NCI-H187 treated with DMSO at 0.1 percent for 48 hours (cell line): ENCODE data around the gene COL4A2.
"Not testable (repeated sequence)": the region's sequence is repeated elsewhere in the genome, so short reads cannot be mapped to it uniquely, and the experiment has no call there.

ENCODE experiments used
- DNase-seq: peaks from one replicate; lab custom pipeline; 2025; lab: John Stamatoyannopoulos, UW

The COL4A2 gene

DNA sequence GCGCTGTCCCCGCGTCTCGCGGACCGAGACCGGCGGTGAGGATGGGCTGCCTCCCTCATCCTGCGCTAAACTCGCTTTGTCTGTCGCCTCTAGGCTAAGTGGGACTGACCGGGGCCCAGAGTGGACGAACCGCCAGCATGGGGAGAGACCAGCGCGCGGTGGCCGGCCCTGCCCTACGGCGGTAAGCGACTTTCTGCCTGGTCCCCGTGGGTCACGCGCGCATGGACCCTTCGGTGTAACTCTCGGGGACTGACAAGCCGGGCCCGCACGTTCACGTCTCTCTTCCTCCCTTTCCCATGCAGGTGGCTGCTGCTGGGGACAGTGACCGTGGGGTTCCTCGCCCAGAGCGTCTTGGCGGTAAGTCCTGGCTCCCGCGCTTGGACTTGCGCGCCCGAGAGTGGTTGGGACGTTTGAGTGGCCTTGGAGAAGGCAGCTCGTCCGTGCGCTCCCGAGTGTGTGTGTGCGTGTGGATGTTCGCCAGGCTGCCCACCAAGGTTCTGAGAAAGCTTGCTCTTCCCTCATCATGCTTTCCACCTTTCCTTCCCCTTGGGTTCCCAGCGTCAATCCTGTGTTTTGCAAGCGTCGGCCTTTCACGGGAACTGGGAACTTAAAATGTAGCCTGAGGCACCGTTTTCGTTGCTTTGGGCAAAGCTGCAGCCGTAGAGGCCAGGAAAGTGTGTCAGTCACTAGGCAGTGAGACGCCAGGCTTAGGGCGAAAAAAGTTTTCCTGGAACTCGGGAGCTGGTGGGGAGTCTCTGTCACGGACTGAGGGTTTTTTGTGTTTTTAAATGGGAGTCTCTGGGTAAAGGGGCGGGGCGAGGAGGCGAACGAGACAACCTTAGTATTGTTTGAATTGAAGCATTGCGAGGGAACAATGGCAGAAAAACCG, 927 bp downstream of the COL4A2 start:
- no peak for DNase-seq

DNA sequence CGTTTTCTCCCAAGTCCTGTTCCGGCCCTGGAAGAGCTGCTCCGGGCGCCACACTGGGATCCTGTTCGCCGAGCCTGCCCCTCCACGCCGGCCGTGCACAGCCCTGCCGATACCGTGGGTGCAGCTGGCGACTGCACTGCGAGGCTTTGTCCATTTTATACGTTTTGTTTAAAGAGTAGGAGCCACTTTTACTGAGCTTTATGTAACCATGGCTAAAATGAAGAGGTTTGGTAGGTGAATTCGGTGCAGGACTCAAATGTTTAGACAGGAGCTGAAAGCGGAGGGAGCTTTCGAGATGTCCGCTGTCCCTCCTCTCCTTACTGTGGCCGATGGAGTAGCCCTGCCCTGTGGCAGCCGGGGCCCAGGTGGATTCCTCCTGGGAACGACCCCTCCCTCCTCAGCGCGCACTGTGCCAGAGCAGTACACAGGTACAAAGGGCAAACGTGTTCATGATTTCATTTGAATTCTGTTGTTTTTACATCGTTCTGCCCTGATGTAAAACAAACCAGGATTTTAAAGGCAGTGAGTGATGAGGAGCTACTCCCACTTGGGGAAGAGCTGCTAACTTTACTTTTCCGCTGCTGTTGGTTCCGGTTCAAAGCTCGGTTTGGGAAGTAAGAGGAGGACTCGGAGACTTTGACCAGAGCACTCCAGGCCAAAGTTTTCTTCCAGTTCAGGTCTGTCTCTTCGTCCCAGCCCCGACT, 1.7 kb downstream of the COL4A2 start:
- DNase-seq, result no peak

DNA sequence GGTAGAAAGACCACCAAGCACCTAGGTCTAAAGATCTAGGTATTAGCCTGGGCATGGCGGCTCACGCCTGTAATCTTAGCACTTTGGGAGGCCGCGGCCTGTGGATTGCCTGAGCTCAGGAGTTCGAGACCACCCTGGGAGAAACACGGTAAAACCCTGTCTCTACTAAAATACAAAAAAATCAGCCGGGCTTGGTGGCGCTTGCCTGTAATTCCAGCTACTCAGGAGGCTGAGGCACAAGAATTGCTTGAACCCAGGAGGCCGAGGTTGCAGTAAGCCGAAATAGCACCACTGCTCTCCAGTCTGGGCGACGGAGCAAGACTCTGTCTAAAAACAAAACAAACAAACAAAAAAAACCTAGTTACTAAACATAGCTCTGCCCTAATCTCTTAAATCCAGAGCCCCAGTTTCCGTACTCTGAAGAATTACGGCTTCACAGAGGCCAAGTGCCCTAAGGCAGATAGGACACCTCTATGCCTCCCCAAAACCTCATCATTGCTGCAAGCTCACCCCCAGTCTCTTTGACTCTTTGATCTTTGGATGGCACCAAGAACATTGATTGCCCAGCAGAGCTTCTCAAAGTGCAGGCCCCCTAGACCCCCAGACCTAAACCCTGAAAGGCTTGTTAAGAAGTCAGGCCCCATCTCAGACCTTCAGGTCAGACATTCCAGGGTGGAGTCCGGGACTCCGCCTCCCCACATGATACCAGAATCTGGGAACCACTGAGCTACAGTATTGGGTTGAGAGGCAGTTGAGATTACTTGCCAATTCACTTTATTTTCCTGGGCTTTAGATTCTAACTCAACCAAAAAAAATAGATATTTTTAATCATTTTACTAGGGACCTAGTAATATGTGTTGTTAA, 2.8 kb downstream of the COL4A2 start:
- no peak for DNase-seq

DNA sequence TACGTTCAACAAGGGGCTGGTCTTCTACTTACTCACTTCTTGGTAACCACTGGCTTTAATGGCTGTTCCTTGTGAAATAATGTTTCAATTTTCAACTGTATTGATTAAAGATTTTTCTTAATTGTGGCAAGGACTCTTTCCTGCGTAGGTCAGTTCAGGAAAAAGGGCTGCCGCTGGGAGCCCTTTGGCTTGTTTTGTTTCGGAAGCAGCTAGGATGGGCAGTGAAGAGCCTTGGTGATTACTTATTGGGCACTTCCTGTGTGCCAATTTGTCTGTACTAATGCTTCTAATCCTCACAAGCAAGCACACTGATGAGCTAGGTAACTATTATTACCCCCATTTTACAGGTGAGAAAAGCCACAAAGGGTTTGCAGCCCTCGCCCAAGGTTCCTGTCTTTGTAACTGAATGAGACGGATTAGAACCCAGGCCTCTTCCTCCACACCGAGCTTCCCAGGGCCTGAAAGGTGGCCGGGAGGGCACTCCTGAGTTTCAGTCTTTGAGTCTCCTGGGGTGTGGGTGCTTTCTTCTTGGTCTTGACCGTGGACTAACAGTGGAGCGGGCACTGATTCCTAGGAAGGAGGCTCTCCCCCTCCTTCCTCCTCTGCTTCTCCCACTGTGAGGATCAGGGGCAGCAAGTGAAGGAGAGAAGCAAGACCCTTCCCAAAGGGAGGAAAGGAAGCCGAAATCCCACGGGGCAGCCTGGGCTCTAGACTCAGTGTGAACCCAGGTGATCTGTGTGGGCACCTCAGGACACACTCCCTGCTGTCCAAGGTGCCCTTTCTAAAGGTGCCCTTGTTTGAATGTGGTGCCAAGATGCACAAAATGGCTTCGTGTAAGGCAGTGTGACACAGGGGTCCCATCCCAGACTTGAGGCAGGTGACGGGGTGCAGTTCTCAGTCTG, 3.7 kb downstream of the COL4A2 start:
- no peak for DNase-seq

DNA sequence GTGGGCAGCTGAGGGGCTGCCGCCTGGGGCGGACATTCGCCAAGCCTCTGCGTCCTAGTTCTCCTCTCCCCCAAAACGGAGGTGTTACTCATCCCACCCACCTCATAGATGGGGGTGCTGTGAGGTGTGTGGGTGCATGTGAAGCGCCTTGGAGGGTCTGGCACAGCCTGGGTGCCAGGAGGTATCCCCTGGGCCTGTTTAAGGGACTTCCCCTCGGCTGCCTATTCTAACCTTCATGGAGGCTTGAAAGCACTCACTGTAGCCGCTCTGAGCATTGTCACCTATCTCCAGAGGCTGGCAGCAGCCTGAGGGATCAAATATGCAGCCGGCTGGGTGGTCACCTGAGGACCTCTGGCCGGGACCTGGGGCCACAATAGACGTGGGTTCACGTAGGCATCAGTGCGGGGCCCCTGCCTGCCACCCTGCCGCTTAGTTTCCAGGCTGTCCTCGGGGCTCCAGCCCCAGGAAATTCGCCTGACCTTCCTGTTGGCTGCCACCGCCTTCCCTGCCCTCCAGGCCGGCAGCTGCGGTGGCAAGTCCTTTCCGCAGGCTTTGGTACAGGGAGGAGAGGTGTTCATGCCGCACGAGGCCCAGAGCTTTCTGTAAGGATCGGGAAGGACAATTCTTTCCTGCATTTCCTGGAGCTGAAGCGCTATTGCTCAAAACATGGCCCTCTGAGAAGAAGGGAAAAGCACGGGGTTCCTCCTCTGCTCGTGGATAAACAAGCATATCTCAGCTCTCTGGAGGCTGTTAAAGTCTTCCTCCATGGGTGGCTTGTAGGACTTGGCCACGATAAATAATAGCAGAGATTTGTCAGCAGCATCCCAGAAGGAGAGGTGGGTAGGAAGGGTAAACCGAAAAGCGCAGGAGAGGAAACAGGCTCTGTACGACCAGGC, 4.6 kb downstream of the COL4A2 start:
- DNase-seq, result no peak

DNA sequence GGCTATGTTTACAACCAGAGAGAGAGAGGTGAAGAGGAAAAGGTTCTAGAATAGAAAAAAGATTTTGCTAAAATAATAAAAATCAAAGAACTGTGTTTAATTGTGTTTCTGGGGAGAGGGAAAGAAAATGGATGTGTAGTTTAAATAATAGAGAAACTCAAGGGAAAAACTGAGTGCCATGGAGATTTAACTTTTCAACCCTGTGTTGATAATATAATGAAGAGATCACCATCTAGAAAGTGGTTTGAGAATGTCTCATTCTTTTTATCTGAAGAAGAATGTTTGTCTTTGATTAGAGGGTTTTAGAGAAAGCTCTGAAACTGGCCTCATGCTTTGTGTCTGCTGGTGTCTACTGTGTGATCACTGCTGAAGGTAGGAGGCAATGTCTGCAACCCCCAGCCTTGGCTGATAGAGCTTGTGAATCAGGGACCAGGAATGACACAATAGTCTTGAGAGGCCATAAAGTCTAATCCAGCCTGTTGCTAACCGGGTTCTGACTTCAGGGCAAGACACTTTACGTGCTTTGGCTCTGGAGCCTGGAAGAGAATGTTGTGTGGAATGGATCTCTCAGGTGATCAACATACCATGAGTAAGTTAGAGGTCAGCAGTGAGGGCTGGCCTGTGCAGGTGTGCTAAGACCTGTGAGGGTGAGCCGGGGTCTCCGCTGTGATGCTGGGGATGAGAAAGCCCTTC, 5.4 kb downstream of the COL4A2 start:
- DNase-seq, result no peak

DNA sequence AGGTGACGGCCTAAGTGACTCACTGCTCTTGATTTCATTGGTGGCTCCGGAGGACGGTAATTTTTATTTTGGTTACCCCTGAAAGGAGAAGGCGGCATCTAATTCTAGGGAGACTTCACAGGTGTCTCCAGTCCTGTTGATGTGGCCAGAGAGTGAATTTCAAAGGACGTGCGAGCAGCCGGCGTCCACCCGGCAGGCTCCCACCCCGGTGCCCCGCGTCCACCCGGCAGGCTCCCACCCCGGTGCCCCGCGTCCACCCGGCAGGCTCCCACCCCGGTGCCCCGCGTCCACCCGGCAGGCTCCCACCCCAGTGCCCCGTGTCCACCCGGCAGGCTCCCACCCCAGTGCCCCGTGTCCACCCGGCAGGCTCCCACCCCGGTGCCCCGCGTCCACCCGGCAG, 6.2 kb downstream of the COL4A2 start:
- DNase-seq, result not testable (repeated sequence)

DNA sequence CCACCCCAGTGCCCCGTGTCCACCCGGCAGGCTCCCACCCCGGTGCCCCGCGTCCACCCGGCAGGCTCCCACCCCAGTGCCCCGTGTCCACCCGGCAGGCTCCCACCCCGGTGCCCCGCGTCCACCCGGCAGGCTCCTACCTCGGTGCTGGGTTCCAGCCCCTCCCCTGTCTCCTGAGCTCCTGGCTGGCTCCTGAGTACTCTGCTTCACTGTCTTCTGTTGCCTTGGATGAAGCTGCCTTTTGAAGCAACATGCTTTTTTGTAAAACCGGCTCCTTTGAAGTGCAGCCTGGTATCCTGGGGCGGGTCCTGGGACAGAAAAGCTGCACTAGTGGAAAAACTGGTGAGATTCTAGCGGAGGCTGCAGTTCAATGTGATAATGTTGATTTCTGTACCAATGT, 6.6 kb downstream of the COL4A2 start:
- DNase-seq, result not testable (repeated sequence)

DNA sequence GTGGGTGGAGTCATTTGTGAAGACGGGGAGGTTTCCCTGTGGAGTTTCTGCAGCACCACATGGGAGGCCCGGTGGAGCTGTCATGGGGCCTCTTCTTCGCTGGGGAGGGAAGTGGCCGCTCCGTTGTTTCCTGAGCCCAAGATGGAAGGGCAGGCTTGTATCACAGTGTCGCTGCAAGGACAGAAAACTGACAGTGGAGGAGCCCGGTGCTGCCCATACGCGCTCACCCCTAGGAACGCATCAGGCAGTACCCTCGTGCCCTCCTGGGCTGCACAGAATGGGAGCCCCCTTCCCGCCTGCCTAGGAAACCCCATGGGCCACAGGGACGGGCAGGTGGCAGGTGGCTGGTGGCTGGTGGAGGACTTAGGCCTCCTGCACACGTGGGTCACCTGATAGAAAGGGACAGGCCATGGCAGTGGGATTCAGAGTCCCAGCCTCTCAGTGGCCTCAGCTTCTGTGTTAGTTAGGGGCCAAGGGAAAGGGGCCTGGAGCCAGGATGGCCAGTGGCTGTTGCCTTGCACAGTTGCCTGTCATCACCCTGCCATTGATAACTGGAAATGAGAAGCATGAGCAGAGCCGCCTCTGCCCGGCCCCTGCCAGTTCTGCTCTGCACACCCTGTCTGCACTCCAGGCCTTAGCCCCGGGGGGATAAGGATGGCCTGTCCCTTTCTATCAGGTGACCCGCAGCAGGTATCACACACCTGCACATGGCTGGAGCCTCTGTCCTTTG, 7.6 kb downstream of the COL4A2 start:
- no peak for DNase-seq

DNA sequence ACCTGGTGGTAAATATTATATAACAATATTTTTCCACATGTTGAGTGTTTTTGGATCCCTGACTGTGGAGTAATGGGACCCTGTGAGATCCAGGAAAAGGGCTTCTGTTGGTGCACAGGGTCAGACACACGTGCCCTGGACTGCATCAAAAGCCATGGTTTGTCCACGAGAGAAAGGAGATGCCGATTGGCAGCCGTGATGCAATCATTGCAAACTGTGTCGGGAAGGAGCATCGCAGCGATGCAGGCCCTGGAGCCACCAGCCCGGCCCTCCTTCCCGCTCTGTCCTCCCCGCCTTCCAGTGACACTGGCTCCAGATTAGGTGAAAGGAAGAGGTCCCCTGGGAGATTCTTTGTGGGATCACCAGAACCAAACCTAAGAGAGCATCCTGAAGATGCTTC, 9.1 kb downstream of the COL4A2 start:
- no peak for DNase-seq

DNA sequence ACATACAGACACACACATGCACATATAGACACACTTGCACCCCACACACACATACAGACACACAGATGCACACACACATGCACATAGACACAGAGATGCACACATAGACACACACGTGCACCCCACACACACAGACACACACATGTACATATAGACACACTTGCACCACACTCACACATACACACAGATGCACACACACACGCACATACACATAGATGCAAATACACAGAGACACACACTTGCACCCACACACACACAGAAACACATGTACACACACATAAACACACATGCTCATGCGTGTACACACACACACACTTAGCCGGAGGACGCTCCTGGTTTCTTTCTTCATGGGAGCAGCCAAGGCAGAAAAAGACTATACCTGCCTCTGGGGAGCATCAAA, 10.0 kb downstream of the COL4A2 start:
- no peak for DNase-seq

DNA sequence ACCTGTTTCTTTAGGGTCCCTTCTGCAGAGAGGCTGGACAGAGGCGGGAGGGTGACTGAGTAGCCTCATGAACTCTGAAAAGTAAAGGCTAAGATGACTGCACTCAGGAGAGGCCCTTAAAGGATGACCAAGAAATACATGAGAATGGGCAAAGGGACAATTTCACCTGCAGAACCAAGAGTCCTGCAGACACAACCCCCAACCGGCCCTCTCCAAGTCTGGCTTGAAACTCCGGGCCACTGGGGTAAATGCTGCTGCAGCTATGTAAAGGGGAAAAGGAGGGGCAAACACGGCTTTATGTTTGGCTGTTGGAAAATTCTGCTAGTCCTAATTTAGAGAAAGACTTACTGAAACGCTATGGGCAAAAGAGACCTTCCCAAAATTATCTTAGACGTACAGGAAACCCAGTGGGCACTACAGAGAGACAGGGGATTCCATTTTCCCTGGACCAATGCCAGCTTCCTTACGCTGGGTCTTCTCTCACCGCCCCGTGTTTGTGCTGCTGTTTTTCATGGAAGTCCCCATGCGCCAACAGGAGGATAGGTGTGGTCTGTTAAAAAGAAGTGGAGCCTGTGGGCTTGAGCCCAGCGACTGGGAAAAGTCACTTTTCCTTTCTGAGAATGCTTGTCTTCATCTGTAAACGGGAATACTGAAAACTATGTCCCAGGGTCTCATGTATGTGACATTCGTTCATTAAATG, 10.6 kb downstream of the COL4A2 start:
- no peak for DNase-seq

DNA sequence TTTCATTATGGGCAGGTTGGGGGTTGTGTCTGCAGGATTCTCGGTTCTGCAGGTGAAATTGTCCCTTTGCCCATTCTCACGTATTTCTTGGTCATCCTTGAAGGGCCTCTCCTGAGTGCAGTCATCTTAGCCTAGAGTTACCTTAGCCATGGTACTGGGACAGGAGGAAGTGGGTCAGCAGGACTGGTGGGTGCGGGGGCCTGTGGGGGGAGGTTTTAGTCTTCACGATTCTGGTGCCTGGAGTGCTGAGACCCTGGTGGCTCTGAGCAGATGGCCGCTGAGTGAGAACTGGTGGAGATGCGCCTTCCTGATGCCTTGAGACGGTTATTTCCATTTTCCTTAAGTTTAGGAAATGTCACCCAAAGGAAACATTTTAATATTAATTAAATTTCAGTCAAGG, 11.8 kb downstream of the COL4A2 start:
- DNase-seq, result no peak

DNA sequence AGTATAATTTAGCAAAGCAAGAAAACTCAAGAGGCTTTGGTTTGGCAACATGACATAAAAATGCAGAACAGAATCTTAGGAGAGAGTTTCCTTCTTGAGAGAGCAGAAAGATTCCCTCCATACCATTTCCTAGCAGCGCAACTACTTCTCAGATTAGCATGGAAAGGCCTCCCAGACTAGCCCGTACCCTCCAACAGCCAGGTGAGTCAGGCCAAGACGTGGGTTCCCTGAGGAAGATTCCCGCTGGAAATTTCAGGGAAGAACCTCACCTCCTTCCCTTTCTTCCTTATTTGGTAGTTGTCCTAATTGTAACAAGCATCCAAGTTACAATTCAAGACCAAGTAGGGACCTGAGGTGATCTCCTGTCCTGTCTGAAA, 12.3 kb downstream of the COL4A2 start:
- no peak for DNase-seq

DNA sequence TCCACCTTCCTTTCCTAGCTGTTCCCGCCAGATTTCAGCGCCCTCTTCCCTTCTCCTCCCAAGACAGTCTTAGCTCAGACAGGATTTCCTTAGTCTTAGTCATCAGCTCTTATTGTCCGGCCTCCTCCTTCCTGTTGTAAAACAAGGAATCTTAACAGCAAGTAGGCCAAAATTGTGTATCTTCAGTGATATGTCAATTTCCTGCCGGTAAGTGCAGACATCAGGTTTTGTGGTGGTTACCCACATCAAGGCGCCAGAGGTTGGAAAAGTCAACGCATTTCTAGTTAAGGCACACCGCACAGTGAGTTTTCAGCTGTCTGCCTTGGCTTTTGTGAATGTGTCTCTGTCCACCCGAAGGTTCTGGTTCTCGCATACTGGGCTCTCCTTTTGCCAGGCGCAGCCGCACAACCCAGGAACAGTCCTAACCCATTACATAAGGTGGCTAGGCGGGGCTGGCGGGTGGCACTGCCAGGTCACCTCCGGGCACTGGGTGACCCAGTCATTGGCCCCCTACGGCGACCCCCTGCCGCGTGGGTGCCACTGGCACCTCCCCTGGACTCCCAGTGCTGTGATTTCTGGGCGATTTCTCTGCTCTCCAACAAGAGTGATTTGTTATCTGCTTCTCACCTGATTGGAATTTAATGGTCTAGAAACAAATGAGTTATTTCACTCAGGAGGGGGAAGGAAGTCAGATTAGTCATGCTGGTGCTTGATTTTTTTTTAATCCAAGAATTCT, 12.9 kb downstream of the COL4A2 start:
- DNase-seq, result no peak

DNA sequence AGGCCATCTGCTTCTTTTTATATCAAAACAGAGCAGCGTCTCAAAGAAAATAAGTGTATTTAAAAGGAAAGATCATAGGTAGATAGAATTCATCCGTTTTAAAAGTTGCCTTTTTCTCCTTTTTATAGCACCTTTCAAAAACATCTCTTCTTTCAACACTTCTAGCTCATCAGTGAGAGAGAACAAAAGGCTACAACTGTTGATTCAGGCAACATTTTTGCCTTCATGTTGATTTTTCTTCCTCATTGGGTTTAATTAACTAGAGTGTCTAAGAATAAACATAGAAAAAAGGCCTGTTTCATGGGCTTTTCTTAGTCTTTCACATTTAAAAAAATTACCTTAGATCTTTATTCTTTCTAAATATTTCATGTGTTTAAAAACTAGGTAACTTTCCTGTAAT, 13.6 kb downstream of the COL4A2 start:
- no peak for DNase-seq

DNA sequence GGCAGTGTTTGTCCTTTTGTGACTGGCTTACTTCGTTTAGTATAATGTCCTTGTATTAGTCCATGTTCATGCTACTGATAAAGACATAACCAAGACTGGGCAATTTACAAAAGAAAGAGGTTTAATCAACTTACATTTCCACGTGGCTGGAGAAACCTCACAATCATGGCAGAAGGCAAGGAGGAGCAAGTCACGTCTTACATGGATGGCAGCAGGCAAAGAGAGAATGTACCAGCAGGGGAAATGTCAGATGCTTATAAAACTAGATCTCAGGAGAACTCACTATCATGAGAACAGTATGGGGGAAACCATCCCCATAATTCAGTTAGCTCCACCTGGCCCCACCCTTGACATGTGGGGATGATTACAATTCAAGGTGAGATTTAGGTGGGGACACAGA, 14.5 kb downstream of the COL4A2 start:
- DNase-seq, result not testable (repeated sequence)
